K562 (cell line): ENCODE results near the gene INHBC. TPM values are rescaled to one million over a fixed set of nuclear protein-coding genes. Genes with fewer than 3 reads are reported as not detected.

Experiments used
- CBX8 ChIP-seq: fragments of 200-600 bp; sonication (generic); IDR thresholded peaks from 2 replicates; pipeline ENCODE4 v1.6.1; 2012; ENCODE audit warnings: borderline replicate concordance, mixed run types, low read depth, mild to moderate bottlenecking, moderate library complexity, mixed read lengths, low read length, control low read depth, inconsistent platforms; ENCODE audit not compliant: poor library complexity, severe bottlenecking; ENCODE audit errors: extremely low read depth
- CTCFL ChIP-seq: IDR thresholded peaks from 2 replicates; pipeline ENCODE4 v1.6.1; 2011; ENCODE audit warnings: borderline replicate concordance, low read depth, mild to moderate bottlenecking, moderate library complexity, low read length; ENCODE audit not compliant: insufficient read depth, poor library complexity, severe bottlenecking
- DDX20 ChIP-seq: fragments of 450-650 bp; IDR thresholded peaks from 2 replicates; pipeline ENCODE4 v1.6.1; 2016; ENCODE audit warnings: missing genetic modification characterization, low read depth, mild to moderate bottlenecking, missing compliant biosample characterization, moderate library complexity
- HDAC2 ChIP-seq: fragments of 450-650 bp; IDR thresholded peaks from 2 replicates; pipeline ENCODE4 v1.6.1; 2016; ENCODE audit warnings: mild to moderate bottlenecking
- HMGXB4 ChIP-seq: sonication (generic); formaldehyde crosslinking; IDR thresholded peaks from 2 replicates; pipeline ENCODE4 v1.8.1; 2023; ENCODE audit warnings: mild to moderate bottlenecking, missing genetic modification reagents
- KAT2B ChIP-seq: IDR thresholded peaks from one replicate; pipeline ENCODE4 v1.6.1; 2012; ENCODE audit warnings: low read depth, mild to moderate bottlenecking, control low read depth, inconsistent platforms, low read length, moderate library complexity
- MNT ChIP-seq, 2 experiments: fragments of 450-650 bp; conservative IDR thresholded peaks; 2 replicates each; pipeline ENCODE4 v1.6.1; 2017; ENCODE audit warnings: mild to moderate bottlenecking in 2 of 2, moderate library complexity in 2 of 2
- NFE2L1 ChIP-seq: fragments of 450-650 bp; IDR thresholded peaks from 2 replicates; pipeline ENCODE4 v1.6.1; 2016; ENCODE audit warnings: missing genetic modification characterization, low read depth, mild to moderate bottlenecking, missing compliant biosample characterization, moderate library complexity, borderline replicate concordance
- NR2C1 ChIP-seq, 2 experiments: fragments of 450-650 bp; IDR thresholded peaks; 2 replicates each; pipeline ENCODE4 v1.6.1; 2017; ENCODE audit warnings: mild to moderate bottlenecking in 2 of 2, antibody characterized with exemption in 1 of 2, inconsistent platforms in 1 of 2, missing compliant biosample characterization in 1 of 2, missing genetic modification characterization in 1 of 2
- NR2F6 ChIP-seq: fragments of 450-650 bp; formaldehyde crosslinking; IDR thresholded peaks from 2 replicates; pipeline ENCODE4 v1.4.0; 2020; ENCODE audit warnings: mild to moderate bottlenecking
- PHB ChIP-seq: fragments of 250-450 bp; sonication (Bioruptor Pico); IDR thresholded peaks from 2 replicates; pipeline ENCODE4 v1.5.0; 2021
- PHF8 ChIP-seq: fragments of 200-600 bp; sonication (generic); IDR thresholded peaks from 2 replicates; pipeline ENCODE4 v1.6.1; 2012; ENCODE audit warnings: mixed run types, mild to moderate bottlenecking, inconsistent platforms, low read length, moderate library complexity, borderline replicate concordance
- ZFPM2 ChIP-seq: fragments of 250-450 bp; sonication (Bioruptor Pico); IDR thresholded peaks from 2 replicates; pipeline ENCODE4 v1.5.1; 2022; ENCODE audit warnings: mild to moderate bottlenecking
- ZNF253 ChIP-seq: fragments of 250-450 bp; sonication (Bioruptor Pico); conservative IDR thresholded peaks from 2 replicates; pipeline ENCODE4 v1.6.1; 2021; ENCODE audit warnings: mild to moderate bottlenecking
- ZNF41 ChIP-seq: fragments of 250-450 bp; sonication (Bioruptor Pico); conservative IDR thresholded peaks from 2 replicates; pipeline ENCODE4 v1.4.0; 2020; ENCODE audit warnings: mild to moderate bottlenecking
- ZNF592 ChIP-seq: fragments of 450-650 bp; IDR thresholded peaks from 2 replicates; pipeline ENCODE4 v1.6.1; 2017; ENCODE audit warnings: antibody characterized with exemption, mild to moderate bottlenecking
- polyA plus RNA-seq, 8 experiments: library from polyadenylated mRNA; depleted of rRNA in 4 of 8; stranded (reverse) in 5 of 8; unstranded in 3 of 8; fragments of >200 nt; fragmentation: Nextera tagmentation in 2 of 8; fragmentation: Illumina TruSeq in 1 of 8; extraction: Ambion mirVana in 2 of 8; extraction: Trizol in 1 of 8; gene quantifications; 2 replicates each; pipeline versions ENCODE4 v1.2.1 to v1.2.3, GENCODE V29; 2011 to 2014; ENCODE audit warnings: inconsistent platforms in 1 of 8, missing spikeins in 1 of 8
- total RNA-seq, 7 experiments: library from RNA; depleted of rRNA in 6 of 7; stranded (reverse); fragments of >200 nt in 6 of 7; fragmentation: Illumina TruSeq in 2 of 7; extraction: Trizol in 2 of 7; gene quantifications; 2 replicates each; pipeline versions ENCODE4 v1.2.1 to v1.2.3, GENCODE V29; 2011 to 2021; ENCODE audit warnings: low replicate concordance in 1 of 7

Gene INHBC
- total and polyA plus RNA-seq, 9 of the 15 experiments (the other 6 are each of a cell fraction or from before 2014, with no cell fraction given), result 0.07 to 0.24 (median 0.15) TPM; not detected in 4

GRCh38 chr12:57459055-57459749 lies 24.6 kb downstream of the INHBC start (continued):
- no peak; the same call in 1 of the 2 replicates for TF ChIP-seq ZNF592
- no peak for TF ChIP-seq CBX8
- no peak for TF ChIP-seq DDX20 (tag)
- TF ChIP-seq KAT2B, result no peak
- no peak for TF ChIP-seq ZNF253 (CRISPR knock-in tag)
- no peak for TF ChIP-seq ZNF41 (CRISPR knock-in tag)
- no peak for TF ChIP-seq NFE2L1 (tag)
- TF ChIP-seq HDAC2, result peak; percentile 60; the same call in 1 of the 2 replicates
- peak; percentile 72 to 88; a peak in 3 of 4 replicates for TF ChIP-seq MNT (conservative IDR thresholded peaks at IDR 0.05)
- no peak for TF ChIP-seq PHB
- TF ChIP-seq NR2F6 (CRISPR knock-in tag), result no peak
- TF ChIP-seq CTCFL, result peak; percentile 4
- TF ChIP-seq ZFPM2 (CRISPR knock-in tag), result no peak
- peak; percentile 26; the same call in 1 of the 2 replicates for TF ChIP-seq PHF8
- peak; percentile 45; the same call in 1 of the 2 replicates for TF ChIP-seq HMGXB4
- peak; percentile 28; the same call in 1 of the 2 replicates for TF ChIP-seq NR2C1 (IDR thresholded peaks at IDR 0.05)
- no peak for TF ChIP-seq NR2C1 (tag; IDR thresholded peaks at IDR 0.05)
